WTC11 (cell line): ENCODE data around the gene SETD4.

ENCODE experiments used
- ATF3 ChIP-seq: sonication (generic); formaldehyde crosslinking; conservative IDR thresholded peaks from 2 replicates; pipeline ENCODE4 v1.8.1; 2022; ENCODE audit warnings: mild to moderate bottlenecking, missing genetic modification reagents
- CTCF ChIP-seq: fragments of 200-600 bp; IDR thresholded peaks from 2 replicates; pipeline ENCODE4 v1.8.0; 2022; ENCODE audit warnings: antibody characterized with exemption
- GABPB1 ChIP-seq: sonication (generic); formaldehyde crosslinking; IDR thresholded peaks from 2 replicates; pipeline ENCODE4 v1.8.1; 2023; ENCODE audit warnings: mild to moderate bottlenecking, missing genetic modification reagents
- KAT7 ChIP-seq: sonication (generic); formaldehyde crosslinking; IDR thresholded peaks from 2 replicates; pipeline ENCODE4 v1.8.1; 2023; ENCODE audit warnings: missing genetic modification reagents, mild to moderate bottlenecking, borderline replicate concordance
- MLX ChIP-seq: sonication (generic); formaldehyde crosslinking; IDR thresholded peaks from 2 replicates; pipeline ENCODE4 v1.8.1; 2023; ENCODE audit warnings: mild to moderate bottlenecking, missing genetic modification reagents, moderate library complexity
- NFYB ChIP-seq: sonication (generic); formaldehyde crosslinking; conservative IDR thresholded peaks from 2 replicates; pipeline ENCODE4 v1.8.0; 2022; ENCODE audit warnings: low read depth, missing genetic modification reagents
- NR3C1 ChIP-seq: sonication (generic); formaldehyde crosslinking; conservative IDR thresholded peaks from 2 replicates; pipeline ENCODE4 v1.8.1; 2023; ENCODE audit warnings: low read depth, mild to moderate bottlenecking, missing genetic modification reagents
- PRRX2 ChIP-seq: fragments of 250-450 bp; sonication (Bioruptor Pico); IDR thresholded peaks from 2 replicates; pipeline ENCODE4 v1.8.0; 2021; ENCODE audit warnings: mild to moderate bottlenecking
- SMAD4 ChIP-seq: sonication (generic); formaldehyde crosslinking; IDR thresholded peaks from 2 replicates; pipeline ENCODE4 v1.8.0; 2022; ENCODE audit warnings: mild to moderate bottlenecking, missing genetic modification reagents
- TF ChIP-seq, protein P1 (sequence below): fragments of 250-450 bp; sonication (Bioruptor Pico); IDR thresholded peaks from 2 replicates; pipeline ENCODE4 v1.9.0; 2021; ENCODE audit warnings: mild to moderate bottlenecking

DNA sequence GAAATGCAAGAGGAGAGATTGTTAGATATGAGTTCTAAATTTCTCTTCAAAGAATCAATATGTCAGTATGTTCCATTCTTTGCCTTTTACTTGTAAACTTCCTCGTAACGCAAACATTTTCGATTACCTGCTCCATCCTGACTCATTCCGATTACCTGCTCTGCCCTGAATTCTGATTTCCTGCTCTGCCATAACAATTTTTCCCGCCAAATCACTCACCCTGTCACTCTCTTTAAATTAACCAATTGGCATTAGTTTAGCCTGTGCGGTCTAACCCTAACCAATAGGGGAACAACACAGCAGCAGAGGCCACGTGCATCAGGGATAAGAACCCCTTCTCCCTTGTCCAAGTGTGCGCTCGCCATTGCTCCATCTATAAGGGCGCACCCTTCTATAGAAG lies 49.5 kb upstream of the SETD4 start:
- no peak for TF ChIP-seq GABPB1 (CRISPR knock-in tag)
- no peak for TF ChIP-seq PRRX2 (CRISPR knock-in tag)
- no peak for TF ChIP-seq MLX
- TF ChIP-seq NR3C1 (CRISPR knock-in tag) = no peak
- no peak for TF ChIP-seq ATF3
- no peak for TF ChIP-seq NFYB (CRISPR knock-in tag)
- TF ChIP-seq CTCF = no peak
- TF ChIP-seq SMAD4 (CRISPR knock-in tag) = no peak
- TF ChIP-seq KAT7 (CRISPR knock-in tag) = no peak
- TF ChIP-seq, protein P1, sequence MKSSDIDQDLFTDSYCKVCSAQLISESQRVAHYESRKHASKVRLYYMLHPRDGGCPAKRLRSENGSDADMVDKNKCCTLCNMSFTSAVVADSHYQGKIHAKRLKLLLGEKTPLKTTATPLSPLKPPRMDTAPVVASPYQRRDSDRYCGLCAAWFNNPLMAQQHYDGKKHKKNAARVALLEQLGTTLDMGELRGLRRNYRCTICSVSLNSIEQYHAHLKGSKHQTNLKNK = no peak
